G401 (cell line): ENCODE measurements around the gene CNN3. TPM values are rescaled to one million over a fixed set of nuclear protein-coding genes. Genes with fewer than 3 reads are reported as not detected.
A peak's percentile ranks its signal among the peaks of the same experiment; 100 is the strongest.

Experiments used
- DNase-seq: peaks from one replicate; pipeline ENCODE4 v3.0.0-alpha.2; 2015; ENCODE audit warnings: low spot score
- in situ Hi-C: cut with HindIII; loops from 2 replicates; pipeline ENCODE4 v1.10.0; 2016; ENCODE audit warnings: low sequenced_read_pairs, mixed read lengths
- total RNA-seq: library from RNA; depleted of rRNA; stranded (reverse); fragments of >200 nt; shearing (Covaris generic); gene quantifications from 2 replicates; pipeline ENCODE4 v1.2.3, GENCODE V29; 2014; rRNA removed

The CNN3 gene
- total RNA-seq, 1 experiment from 2014 or later: 206 TPM

- in situ Hi-C loops: no loop called here
- no peak for DNase-seq
Measured at GRCh38 chr1:94871031-94871430, 55.9 kb downstream of the CNN3 start.

- in situ Hi-C loops: no loop called here
- peak; percentile 31 for DNase-seq
Measured at GRCh38 chr1:94866164-94866807, 60.6 kb downstream of the CNN3 start.

- in situ Hi-C loops: no loop called here
- DNase-seq: no peak
Measured at GRCh38 chr1:94865360-94865759, 61.5 kb downstream of the CNN3 start.

GRCh38 chr1:94864821-94865220 lies 62.1 kb downstream of the CNN3 start:
- in situ Hi-C loops: no loop called here
- DNase-seq: no peak

- DNase-seq: peak; percentile 34
- in situ Hi-C loops: no loop called here
Measured at GRCh38 chr1:94863919-94864318, 63.0 kb downstream of the CNN3 start.

- in situ Hi-C loops: no loop called here
- peak; percentile 43 for DNase-seq
Measured at GRCh38 chr1:94863297-94863911, 63.5 kb downstream of the CNN3 start.

GRCh38 chr1:94862718-94863117 lies 64.2 kb downstream of the CNN3 start:
- DNase-seq: no peak
- in situ Hi-C loops: no loop called here

GRCh38 chr1:94859174-94859573 lies 67.7 kb downstream of the CNN3 start:
- in situ Hi-C loops: no loop called here
- DNase-seq: no peak

GRCh38 chr1:94858276-94858675 lies 68.6 kb downstream of the CNN3 start:
- DNase-seq: no peak
- in situ Hi-C loops: no loop called here

GRCh38 chr1:94856868-94857267 lies 70.0 kb downstream of the CNN3 start:
- DNase-seq: no peak
- in situ Hi-C loops: no loop called here

- no peak for DNase-seq
- in situ Hi-C loops: no loop called here
Measured at GRCh38 chr1:94856004-94856403, 70.9 kb downstream of the CNN3 start.

GRCh38 chr1:94855307-94855700 lies 71.6 kb downstream of the CNN3 start:
- DNase-seq: peak; percentile 74
- in situ Hi-C loops: no loop called here

- DNase-seq: peak; percentile 84
- in situ Hi-C loops: no loop called here
Measured at GRCh38 chr1:94854458-94855306, 72.2 kb downstream of the CNN3 start.

GRCh38 chr1:94852788-94853187 lies 74.1 kb downstream of the CNN3 start:
- DNase-seq: peak; percentile 10
- in situ Hi-C loops: no loop called here

GRCh38 chr1:94851571-94851970 lies 75.3 kb downstream of the CNN3 start:
- in situ Hi-C loops: no loop called here
- DNase-seq: peak; percentile 93

Other genes with a start within 250 kb of the CNN3 start
- gene SLC44A3, start 106.8 kb downstream of the CNN3 start, total RNA-seq: 0.31 and 2.5 TPM in 2 replicates
- gene ALG14, start 145.8 kb upstream of the CNN3 start, total RNA-seq: 1.8 and 2.5 TPM in 2 replicates
- gene TLCD4, start 190.2 kb upstream of the CNN3 start, total RNA-seq: 0.06 and 6.2 TPM in 2 replicates